SK-N-SH treated with all-trans-retinoic acid at 6 μM for 48 hours (cell line): ENCODE measurements around the gene GRIK3.

Experiments
- ATAC-seq: fragments of 200-7000 bp; cut with Tn5 transposase; 3 replicates; pipeline ENCODE4 v1.9.1; 2020; ENCODE audit warnings: mild to moderate bottlenecking, moderate library complexity
- ARNTL ChIP-seq: fragments of 450-650 bp; formaldehyde crosslinking; IDR thresholded peaks from 2 replicates; pipeline ENCODE4 v1.5.0; 2020; ENCODE audit warnings: low read depth, mild to moderate bottlenecking, moderate library complexity, borderline replicate concordance
- BACH2 ChIP-seq: fragments of 250-450 bp; sonication (Bioruptor Pico); IDR thresholded peaks from 2 replicates; pipeline ENCODE4 v1.9.0; 2021; ENCODE audit warnings: mild to moderate bottlenecking, borderline replicate concordance
- CREB5 ChIP-seq: fragments of 250-450 bp; sonication (Bioruptor Pico); IDR thresholded peaks from 2 replicates; pipeline ENCODE4 v1.5.1; 2020; ENCODE audit warnings: low read depth, mild to moderate bottlenecking, moderate library complexity
- CSDC2 ChIP-seq: fragments of 250-450 bp; sonication (Bioruptor Pico); IDR thresholded peaks from 2 replicates; pipeline ENCODE4 v1.5.0; 2020; ENCODE audit warnings: mild to moderate bottlenecking, moderate library complexity
- CSRNP3 ChIP-seq: fragments of 250-450 bp; sonication (Bioruptor Pico); IDR thresholded peaks from 2 replicates; pipeline ENCODE4 v1.5.1; 2021; ENCODE audit warnings: mild to moderate bottlenecking, moderate library complexity
- ESRRG ChIP-seq: fragments of 250-450 bp; sonication (Bioruptor Pico); IDR thresholded peaks from 2 replicates; pipeline ENCODE4 v1.6.1; 2021; ENCODE audit warnings: mild to moderate bottlenecking
- GLIS3 ChIP-seq: fragments of 250-450 bp; sonication (Bioruptor Pico); IDR thresholded peaks from 2 replicates; pipeline ENCODE4 v1.5.0; 2020; ENCODE audit warnings: mild to moderate bottlenecking, moderate library complexity
- ISL1 ChIP-seq: fragments of 250-450 bp; sonication (Bioruptor Pico); IDR thresholded peaks from 2 replicates; pipeline ENCODE4 v2.1.2; 2022; ENCODE audit warnings: mild to moderate bottlenecking, moderate library complexity
- OSR1 ChIP-seq: fragments of 250-450 bp; sonication (Bioruptor Pico); IDR thresholded peaks from 2 replicates; pipeline ENCODE4 v1.8.0; 2022; ENCODE audit warnings: moderate library complexity, mild to moderate bottlenecking, inconsistent platforms
- PATZ1 ChIP-seq: fragments of 250-450 bp; sonication (Bioruptor Pico); IDR thresholded peaks from 2 replicates; pipeline ENCODE4 v1.8.0; 2020; ENCODE audit warnings: mild to moderate bottlenecking, moderate library complexity, borderline replicate concordance
- POU6F1 ChIP-seq: fragments of 250-450 bp; sonication (Bioruptor Pico); IDR thresholded peaks from 2 replicates; pipeline ENCODE4 v1.8.0; 2021; ENCODE audit warnings: low read depth, mild to moderate bottlenecking, moderate library complexity, borderline replicate concordance
- PPARA ChIP-seq: fragments of 250-450 bp; sonication (Bioruptor Pico); IDR thresholded peaks from 2 replicates; pipeline ENCODE4 v1.5.0; 2020; ENCODE audit warnings: mild to moderate bottlenecking, borderline replicate concordance
- SNAI2 ChIP-seq: fragments of 250-450 bp; sonication (Bioruptor Pico); IDR thresholded peaks from 2 replicates; pipeline ENCODE4 v1.5.0; 2020; ENCODE audit warnings: mild to moderate bottlenecking, moderate library complexity
- TCF4 ChIP-seq: fragments of 250-450 bp; sonication (Bioruptor Pico); IDR thresholded peaks from 2 replicates; pipeline ENCODE4 v1.8.0; 2021; ENCODE audit warnings: mild to moderate bottlenecking, moderate library complexity, borderline replicate concordance
- TOX ChIP-seq: fragments of 250-450 bp; sonication (Bioruptor Pico); IDR thresholded peaks from 2 replicates; pipeline ENCODE4 v1.8.0; 2021; ENCODE audit warnings: mild to moderate bottlenecking, moderate library complexity, borderline replicate concordance
- TSHZ2 ChIP-seq: fragments of 250-450 bp; sonication (Bioruptor Pico); IDR thresholded peaks from 2 replicates; pipeline ENCODE4 v1.5.0; 2020; ENCODE audit warnings: mild to moderate bottlenecking, moderate library complexity
- ZC3H10 ChIP-seq: fragments of 250-450 bp; sonication (Bioruptor Pico); IDR thresholded peaks from 2 replicates; pipeline ENCODE4 v1.5.1; 2021; ENCODE audit warnings: mild to moderate bottlenecking, moderate library complexity
- ZFP30 ChIP-seq: fragments of 450-650 bp; formaldehyde crosslinking; IDR thresholded peaks from 2 replicates; pipeline ENCODE4 v1.5.0; 2022; ENCODE audit warnings: mild to moderate bottlenecking, moderate library complexity
- ZNF565 ChIP-seq: fragments of 450-650 bp; formaldehyde crosslinking; conservative IDR thresholded peaks from 2 replicates; pipeline ENCODE4 v1.5.0; 2020; ENCODE audit warnings: low read depth, mild to moderate bottlenecking, moderate library complexity
- ZNF70 ChIP-seq: fragments of 450-650 bp; formaldehyde crosslinking; IDR thresholded peaks from 2 replicates; pipeline ENCODE4 v1.5.0; 2020; ENCODE audit warnings: mild to moderate bottlenecking, moderate library complexity
- ZNF8 ChIP-seq: fragments of 450-650 bp; formaldehyde crosslinking; IDR thresholded peaks from 2 replicates; pipeline ENCODE4 v1.5.0; 2020; ENCODE audit warnings: mild to moderate bottlenecking, moderate library complexity

GRIK3 gene

GRCh38 chr1:36863061-36863460, 171.3 kb downstream of the GRIK3 start:
- no peak for ATAC-seq
- TF ChIP-seq ZFP30 (CRISPR knock-in tag) (no peak), POU6F1 (CRISPR knock-in tag) (no peak), CREB5 (CRISPR knock-in tag) (no peak), PPARA (CRISPR knock-in tag) (no peak), TCF4 (CRISPR knock-in tag) (no peak), TSHZ2 (CRISPR knock-in tag) (no peak), ZNF70 (CRISPR knock-in tag) (no peak), ZNF8 (CRISPR knock-in tag) (no peak), PATZ1 (CRISPR knock-in tag) (no peak), BACH2 (CRISPR knock-in tag) (no peak)
- TF ChIP-seq, all 23 proteins: peak for 0

GRCh38 chr1:36861375-36861774, 172.9 kb downstream of the GRIK3 start:
- TF ChIP-seq SNAI2 (CRISPR knock-in tag) (no peak), GLIS3 (CRISPR knock-in tag) (no peak), OSR1 (CRISPR knock-in tag) (no peak), ZNF8 (CRISPR knock-in tag) (no peak), ZNF565 (CRISPR knock-in tag) (no peak), ZC3H10 (no peak), PPARA (CRISPR knock-in tag) (no peak), CREB5 (CRISPR knock-in tag) (no peak), ZFP30 (CRISPR knock-in tag) (no peak), ISL1 (CRISPR knock-in tag) (no peak), ESRRG (no peak), TCF4 (CRISPR knock-in tag) (no peak), CSRNP3 (CRISPR knock-in tag) (no peak), CSDC2 (CRISPR knock-in tag) (no peak), PATZ1 (CRISPR knock-in tag) (no peak), ARNTL (CRISPR knock-in tag) (no peak), POU6F1 (CRISPR knock-in tag) (no peak), ZNF70 (CRISPR knock-in tag) (no peak), TOX (CRISPR knock-in tag) (no peak)
- ATAC-seq: no peak
